Central memory CD4-positive, alpha-beta T cell (primary cell): ENCODE measurements around the gene PHF23.

Experiments
- DNase-seq: peaks from one replicate; pipeline ENCODE4 v3.0.0; 2022

PHF23 gene

DNA sequence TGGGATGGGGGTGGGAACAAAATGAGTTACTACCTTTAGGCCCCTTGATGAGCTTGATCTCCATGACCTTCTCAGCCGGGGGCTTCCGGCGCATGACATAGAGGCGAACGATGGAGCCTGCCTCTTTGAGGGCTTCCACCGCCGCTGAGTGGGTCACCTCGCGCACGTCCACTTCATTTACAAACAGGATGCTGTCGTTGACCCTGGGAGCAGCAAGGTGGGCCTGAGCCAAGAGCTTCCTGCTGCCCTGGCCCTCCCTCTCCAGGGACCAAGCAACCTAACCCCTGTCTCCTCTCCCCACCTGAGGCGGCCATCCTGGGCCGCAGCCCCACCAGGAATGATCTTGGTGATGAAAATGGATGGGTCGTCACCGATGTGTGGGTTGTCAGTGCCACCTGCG, 35.9 kb downstream of the PHF23 start:
- no peak for DNase-seq

DNA sequence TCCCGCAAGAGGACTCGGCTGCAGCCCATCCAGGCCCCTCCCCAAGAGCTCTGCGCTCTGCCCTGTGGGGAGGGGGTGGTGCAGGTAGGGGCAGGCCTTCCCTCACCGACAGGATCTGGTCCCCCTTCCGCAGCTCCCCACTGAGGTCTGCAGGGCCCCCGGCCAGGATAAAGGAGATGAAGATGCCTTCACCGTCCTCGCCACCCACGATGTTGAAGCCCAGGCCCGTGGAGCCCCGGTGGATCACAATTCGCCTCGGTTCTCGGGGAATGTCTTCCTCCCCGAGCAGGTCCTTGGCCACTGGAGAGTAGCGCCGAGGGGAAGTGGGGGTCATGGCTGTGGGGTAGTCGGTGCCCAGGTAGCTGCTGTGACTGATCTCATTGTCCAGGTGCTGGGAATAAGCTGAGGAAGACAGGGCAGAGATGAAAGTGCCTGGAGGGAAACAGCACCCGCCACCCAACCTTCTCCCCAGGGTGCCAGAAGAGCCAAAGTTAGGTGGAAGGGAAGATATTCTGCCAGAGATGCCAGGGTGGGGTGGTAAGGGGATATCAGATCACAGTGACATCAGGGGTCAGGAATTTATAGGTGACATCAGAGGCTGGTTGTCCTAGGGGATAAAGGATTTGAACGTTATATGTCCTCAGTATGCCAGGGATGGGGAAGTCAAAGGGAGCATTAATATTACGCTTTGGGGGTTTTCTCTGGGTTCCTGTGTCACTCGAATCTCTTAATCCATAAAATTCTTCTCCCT, 42.4 kb downstream of the PHF23 start:
- no peak for DNase-seq

DNA sequence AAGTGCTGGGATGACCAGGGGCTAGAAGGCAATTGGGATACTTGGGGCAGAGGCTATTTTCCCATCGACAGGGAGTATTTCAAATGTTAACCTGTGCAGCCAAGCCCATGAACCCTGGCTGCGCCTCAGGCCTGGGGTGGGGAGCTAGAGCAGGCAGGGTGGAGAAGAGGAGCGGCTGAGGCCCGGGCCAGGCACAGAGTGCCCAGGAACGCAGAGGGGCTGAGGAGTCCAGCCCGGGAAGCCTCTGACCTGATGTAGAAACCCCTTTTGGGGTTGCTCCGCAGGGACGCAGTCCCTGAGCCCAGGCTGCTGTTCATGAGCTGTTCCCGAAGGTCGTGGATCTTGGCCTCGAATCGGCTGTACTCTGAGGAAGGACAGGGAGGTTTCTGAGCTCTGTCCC, 43.3 kb downstream of the PHF23 start:
- DNase-seq, result no peak

DNA sequence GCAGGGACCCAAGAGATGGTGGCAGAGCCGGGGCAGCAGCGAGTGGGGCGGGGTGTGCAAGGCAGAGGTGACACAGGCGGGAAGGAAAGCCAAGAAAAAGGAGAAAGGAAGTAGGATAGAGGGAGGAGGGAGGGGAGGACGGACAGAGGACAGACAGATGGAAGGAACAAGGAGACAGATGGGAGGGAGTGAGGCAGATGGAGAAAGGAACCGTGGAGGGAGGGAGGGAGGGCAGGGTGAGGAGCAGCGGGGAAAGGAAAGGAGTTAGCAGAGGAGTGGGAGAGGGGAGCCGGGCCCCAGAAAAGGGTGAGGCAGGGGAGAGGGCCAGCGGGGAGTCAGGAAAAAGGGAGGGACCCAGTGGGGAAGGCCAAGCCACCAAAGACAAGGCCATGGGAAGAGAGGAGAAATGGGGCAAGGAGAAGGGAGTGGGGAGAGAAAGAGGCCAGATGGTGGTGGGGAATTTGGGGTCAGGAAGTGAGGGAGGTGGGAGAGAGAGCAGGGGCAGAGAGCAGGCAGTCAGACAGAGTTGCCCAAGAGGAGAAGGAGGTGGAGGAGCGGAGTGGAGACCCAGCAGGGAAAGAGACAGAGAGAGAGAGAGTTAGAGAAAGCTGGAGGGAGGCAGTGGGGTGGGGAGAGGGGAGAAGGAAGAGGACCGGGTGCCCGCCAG, 46.9 kb downstream of the PHF23 start:
- no peak for DNase-seq

DNA sequence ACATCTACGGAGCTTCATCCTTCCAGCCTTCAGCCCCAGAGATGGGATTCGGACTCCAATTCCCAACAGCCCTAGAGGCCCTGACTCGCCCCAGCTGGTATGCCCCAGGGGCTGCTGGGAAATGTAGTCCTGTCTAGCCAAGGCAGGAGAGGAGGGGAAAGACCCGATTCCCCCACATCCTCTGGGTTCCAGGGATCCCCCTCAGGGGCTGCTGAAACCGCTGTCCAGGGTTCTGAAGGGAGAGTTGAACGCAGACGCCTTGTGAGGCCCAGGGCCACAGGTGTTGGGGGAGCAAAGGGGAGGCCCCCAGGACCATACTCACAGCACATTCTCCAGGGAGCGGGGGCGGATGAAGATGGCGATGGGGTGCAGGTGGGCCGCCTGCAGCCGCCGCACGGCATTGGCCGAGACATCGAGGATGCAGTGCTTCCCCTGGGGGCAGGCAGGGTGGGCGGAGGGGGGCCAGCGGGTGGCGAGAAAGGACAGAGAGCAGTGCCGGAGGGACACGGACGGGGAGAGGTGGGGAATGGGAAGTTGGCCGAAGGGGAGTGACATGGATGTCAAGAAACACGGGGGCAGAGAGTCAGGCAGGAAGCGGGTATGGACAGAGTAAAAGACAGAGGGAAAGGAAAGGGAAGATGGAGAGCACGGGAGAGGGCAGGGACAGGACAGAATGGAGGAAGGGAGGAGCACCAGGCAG, 47.5 kb downstream of the PHF23 start:
- no peak for DNase-seq

GRCh38 chr17:7191069-7191468, 48.2 kb downstream of the PHF23 start:
- no peak for DNase-seq

GRCh38 chr17:7190276-7190917, 48.9 kb downstream of the PHF23 start:
- DNase-seq, result no peak

GRCh38 chr17:7186241-7186640, 53.0 kb downstream of the PHF23 start:
- DNase-seq, result no peak
